HEK293 (cell line): Measurements from ENCODE around the gene PNLIPRP1.

Experiments
- CTCF ChIA-PET: fragments of 350-600 bp; formaldehyde crosslinking; extraction: SDS; loops from one replicate; lab custom pipeline; 2021; ENCODE audit warnings: antibody characterized with exemption; lab: Yijun Ruan, JAX
- POLR2A ChIA-PET: fragments of 300-600 bp; formaldehyde crosslinking; extraction: SDS; loops from one replicate; lab custom pipeline; 2020; ENCODE audit warnings: antibody characterized with exemption, inconsistent platforms; lab: Yijun Ruan, JAX
- H3K27ac ChIP-seq: fragments of 200-500 bp; sonication (Bioruptor generic); 2 replicates; pipeline ENCODE4 v1.5.1; 2014; ENCODE audit warnings: low read depth, low read length, control low read depth, inconsistent platforms; ENCODE audit errors: extremely low read depth
- H3K36me3 ChIP-seq, 2 experiments: fragments of 200-500 bp in 1 of 2; sonication (Bioruptor generic) in 1 of 2; 1 replicate in 1 of 2; 2 replicates in 1 of 2; pipeline ENCODE4 v1.5.1; 2014 to 2017; ENCODE audit warnings: inconsistent platforms in 2 of 2, low read length in 2 of 2; ENCODE audit not compliant: control insufficient read depth in 2 of 2, insufficient read depth in 1 of 2
- H3K4me1 ChIP-seq: fragments of 200-500 bp; sonication (Bioruptor generic); 2 replicates; pipeline ENCODE4 v1.5.1; 2014; ENCODE audit warnings: mild to moderate bottlenecking, low read length, inconsistent platforms; ENCODE audit not compliant: control insufficient read depth, insufficient read depth
- H3K4me3 ChIP-seq: 2 replicates; pipeline ENCODE4 v1.5.1; 2011; ENCODE audit warnings: low read depth, mild to moderate bottlenecking, control low read depth, low read length, moderate library complexity
- H3K9me3 ChIP-seq: fragments of 200-500 bp; sonication (Bioruptor generic); 2 replicates; pipeline ENCODE4 v1.5.1; 2014; ENCODE audit warnings: low read depth, low read length, inconsistent platforms; ENCODE audit not compliant: control insufficient read depth, insufficient read depth
- AEBP2 ChIP-seq: fragments of 450-650 bp; formaldehyde crosslinking; IDR thresholded peaks from 2 replicates; pipeline ENCODE4 v1.5.1; 2016; ENCODE audit warnings: missing biosample characterization, missing genetic modification characterization, borderline replicate concordance
- ATF2 ChIP-seq: fragments of 450-650 bp; formaldehyde crosslinking; IDR thresholded peaks from 2 replicates; pipeline ENCODE4 v1.5.1; 2016; ENCODE audit warnings: missing biosample characterization, missing genetic modification characterization, low read depth
- EGR2 ChIP-seq: fragments of 450-650 bp; formaldehyde crosslinking; IDR thresholded peaks from 2 replicates; pipeline ENCODE4 v1.5.1; 2016; ENCODE audit warnings: low read depth, missing biosample characterization, missing genetic modification characterization
- GFI1B ChIP-seq: fragments of 450-650 bp; formaldehyde crosslinking; IDR thresholded peaks from 2 replicates; pipeline ENCODE4 v1.5.1; 2016; ENCODE audit warnings: missing biosample characterization, missing genetic modification characterization
- KLF17 ChIP-seq: fragments of 450-650 bp; formaldehyde crosslinking; IDR thresholded peaks from 2 replicates; pipeline ENCODE4 v1.5.1; 2016; ENCODE audit warnings: missing biosample characterization, missing genetic modification characterization
- PATZ1 ChIP-seq: fragments of 450-650 bp; formaldehyde crosslinking; IDR thresholded peaks from 2 replicates; pipeline ENCODE4 v1.5.1; 2016; ENCODE audit warnings: missing biosample characterization, missing genetic modification characterization
- PRDM2 ChIP-seq: fragments of 450-650 bp; formaldehyde crosslinking; IDR thresholded peaks from 2 replicates; pipeline ENCODE4 v1.5.1; 2016; ENCODE audit warnings: missing biosample characterization, missing genetic modification characterization, borderline replicate concordance
- SETDB1 ChIP-seq: IDR thresholded peaks from one replicate; pipeline ENCODE4 v1.6.1; 2017; ENCODE audit warnings: mild to moderate bottlenecking, low read length, moderate library complexity, mixed read lengths; ENCODE audit not compliant: insufficient read length
- YY1 ChIP-seq: fragments of 450-650 bp; formaldehyde crosslinking; IDR thresholded peaks from 2 replicates; pipeline ENCODE4 v1.5.1; 2018; ENCODE audit warnings: missing biosample characterization, missing genetic modification characterization
- ZFHX2 ChIP-seq: fragments of 450-650 bp; formaldehyde crosslinking; conservative IDR thresholded peaks from 2 replicates; pipeline ENCODE4 v1.5.1; 2016; ENCODE audit warnings: missing biosample characterization, missing genetic modification characterization
- ZNF112 ChIP-seq: fragments of 450-650 bp; formaldehyde crosslinking; IDR thresholded peaks from 2 replicates; pipeline ENCODE4 v1.5.0; 2017; ENCODE audit warnings: missing biosample characterization, missing genetic modification characterization
- ZNF146 ChIP-seq: fragments of 450-650 bp; formaldehyde crosslinking; IDR thresholded peaks from 2 replicates; pipeline ENCODE4 v1.5.1; 2016; ENCODE audit warnings: missing biosample characterization, missing genetic modification characterization
- ZNF311 ChIP-seq: fragments of 450-650 bp; formaldehyde crosslinking; IDR thresholded peaks from 2 replicates; pipeline ENCODE4 v1.5.1; 2017; ENCODE audit warnings: missing biosample characterization, missing genetic modification characterization, borderline replicate concordance
- ZNF510 ChIP-seq: fragments of 450-650 bp; formaldehyde crosslinking; IDR thresholded peaks from 2 replicates; pipeline ENCODE4 v1.5.1; 2018; ENCODE audit warnings: mild to moderate bottlenecking, missing genetic modification characterization, missing biosample characterization; ENCODE audit not compliant: insufficient replicate concordance
- ZNF513 ChIP-seq: fragments of 450-650 bp; IDR thresholded peaks from 2 replicates; pipeline ENCODE4 v1.5.1; 2018; ENCODE audit warnings: missing biosample characterization, missing genetic modification characterization
- ZNF529 ChIP-seq: fragments of 450-650 bp; formaldehyde crosslinking; IDR thresholded peaks from 2 replicates; pipeline ENCODE4 v1.5.1; 2017; ENCODE audit warnings: missing genetic modification characterization, missing biosample characterization; ENCODE audit not compliant: insufficient replicate concordance
- ZNF629 ChIP-seq: fragments of 450-650 bp; formaldehyde crosslinking; IDR thresholded peaks from 2 replicates; pipeline ENCODE4 v1.5.1; 2017; ENCODE audit warnings: missing biosample characterization, missing genetic modification characterization
- ZNF791 ChIP-seq: fragments of 450-650 bp; formaldehyde crosslinking; IDR thresholded peaks from 2 replicates; pipeline ENCODE4 v1.5.1; 2016; ENCODE audit warnings: missing biosample characterization, missing genetic modification characterization

PNLIPRP1 gene

GRCh38 chr10:116646502-116646901 is 55.7 kb downstream of the PNLIPRP1 start (continued):
- no peak for TF ChIP-seq ZNF513
- TF ChIP-seq AEBP2 = no peak
- no peak for TF ChIP-seq ATF2 (tag by site-specific recombination)
- no peak for TF ChIP-seq ZNF112
- TF ChIP-seq ZFHX2 (tag by site-specific recombination) = no peak
- no peak for TF ChIP-seq ZNF791 (tag by site-specific recombination)
- no peak for TF ChIP-seq SETDB1
- TF ChIP-seq ZNF629 (tag by site-specific recombination) = no peak
- no peak for TF ChIP-seq KLF17 (tag by site-specific recombination)
- no peak for TF ChIP-seq ZNF510 (tag by site-specific recombination)
- no peak for TF ChIP-seq PATZ1 (tag by site-specific recombination)

- POLR2A ChIA-PET = no interaction called here
- no peaks in the 10 kb centered on the region for H3K36me3 ChIP-seq
- H3K4me1 ChIP-seq = no peaks in the 10 kb centered on the region
- no peak overlapping the region for H3K4me3 ChIP-seq
- CTCF ChIA-PET = interaction anchor here (0.7 to 1.6 kb wide), 2 partner anchors 10 to 33 kb away, joined by 3 to 5 read pairs; no protein-coding TSS in a partner anchor
- no peak overlapping the region for H3K27ac ChIP-seq
- TF ChIP-seq YY1 (tag by site-specific recombination) (no peak), ZNF146 (peak; percentile 80), GFI1B (no peak), ZNF311 (no peak)
- no peaks in the 10 kb centered on the region; the same call in 1 of the 2 replicates for H3K9me3 ChIP-seq
Observed at GRCh38 chr10:116648903-116649302, 58.1 kb downstream of the PNLIPRP1 start.

GRCh38 chr10:116653885-116654284 is 63.1 kb downstream of the PNLIPRP1 start:
- H3K27ac ChIP-seq = no peak overlapping the region
- H3K36me3 ChIP-seq = no peaks in the 10 kb centered on the region
- H3K4me1 ChIP-seq = 0 out of 2 replicates have a peak, but pooled peaks cover 4% of the 10 kb centered on the region
- H3K9me3 ChIP-seq = no peaks in the 10 kb centered on the region; the same call in 1 of the 2 replicates
- H3K4me3 ChIP-seq = no peak overlapping the region
- ChIA-PET CTCF (interaction anchor here (1.6 to 1.7 kb wide), 2 partner anchors 8 to 28 kb away, joined by 6 to 7 read pairs; no protein-coding TSS in a partner anchor), POLR2A (no interaction called here)
- TF ChIP-seq ZNF529 (tag by site-specific recombination) (no peak), EGR2 (tag by site-specific recombination) (no peak), PRDM2 (tag by site-specific recombination) (no peak), ZNF513 (no peak)
